Nephron (organoid): Measurements from ENCODE around the gene COL18A1.

Source experiments
- H3K27ac Mint-ChIP-seq, 3 experiments: 2 replicates each; pipeline ENCODE4 v1.8.0; 2020; ENCODE audit warnings: mixed read lengths in 3 of 3, mild to moderate bottlenecking in 2 of 3, moderate library complexity in 1 of 3
- H3K27me3 Mint-ChIP-seq: 2 replicates; pipeline ENCODE4 v1.8.0; 2021; ENCODE audit warnings: low read depth, mild to moderate bottlenecking, moderate library complexity, mixed read lengths
- H3K36me3 Mint-ChIP-seq: 2 replicates; pipeline ENCODE4 v1.8.0; 2020; ENCODE audit warnings: low read depth, mixed read lengths
- H3K4me1 Mint-ChIP-seq: 2 replicates; pipeline ENCODE4 v1.8.0; 2020; ENCODE audit warnings: mixed read lengths
- H3K4me3 Mint-ChIP-seq, 3 experiments: 2 replicates each; pipeline ENCODE4 v1.8.0; 2020; ENCODE audit warnings: mild to moderate bottlenecking in 3 of 3, mixed read lengths in 3 of 3, moderate library complexity in 2 of 3
- H3K9me3 Mint-ChIP-seq: 2 replicates; pipeline ENCODE4 v1.8.0; 2020; ENCODE audit warnings: mixed read lengths
- TF ChIP-seq, protein P1 (sequence below), 3 experiments: fragments of 200-600 bp; sonication (generic); IDR thresholded peaks; one replicate each; pipeline ENCODE4 v1.5.0; 2021; ENCODE audit warnings: antibody characterized with exemption in 3 of 3; ENCODE audit not compliant: unreplicated experiment in 3 of 3

COL18A1 gene

DNA sequence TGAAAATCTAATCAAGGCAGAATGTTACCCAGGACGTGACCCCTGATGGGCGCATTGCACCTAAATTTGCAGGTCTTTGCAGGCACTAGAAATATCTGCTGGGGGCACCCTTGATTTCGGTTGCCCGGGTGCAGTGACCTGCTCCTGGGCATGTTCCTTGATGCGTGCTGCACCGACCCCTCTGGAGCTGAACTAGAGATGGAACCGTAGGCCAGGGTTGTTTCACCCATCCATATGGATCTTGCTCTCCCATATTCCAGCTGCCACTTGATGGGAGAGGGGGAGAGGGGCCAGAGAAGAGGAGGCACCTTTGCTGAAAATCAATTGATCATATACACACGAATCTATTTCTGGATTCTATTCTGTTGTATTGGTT, 8.4 kb upstream of the COL18A1 start:
- Mint-ChIP-seq H3K27me3 (peaks cover 16% of the 10 kb centered on the region), H3K4me3 (no peak overlapping the region), H3K36me3 (peaks cover 5% of the 10 kb centered on the region), H3K4me1 (peaks cover 7% of the 10 kb centered on the region), H3K27ac (no peak overlapping the region), H3K9me3 (peaks cover 6% of the 10 kb centered on the region)
- TF ChIP-seq, protein P1, sequence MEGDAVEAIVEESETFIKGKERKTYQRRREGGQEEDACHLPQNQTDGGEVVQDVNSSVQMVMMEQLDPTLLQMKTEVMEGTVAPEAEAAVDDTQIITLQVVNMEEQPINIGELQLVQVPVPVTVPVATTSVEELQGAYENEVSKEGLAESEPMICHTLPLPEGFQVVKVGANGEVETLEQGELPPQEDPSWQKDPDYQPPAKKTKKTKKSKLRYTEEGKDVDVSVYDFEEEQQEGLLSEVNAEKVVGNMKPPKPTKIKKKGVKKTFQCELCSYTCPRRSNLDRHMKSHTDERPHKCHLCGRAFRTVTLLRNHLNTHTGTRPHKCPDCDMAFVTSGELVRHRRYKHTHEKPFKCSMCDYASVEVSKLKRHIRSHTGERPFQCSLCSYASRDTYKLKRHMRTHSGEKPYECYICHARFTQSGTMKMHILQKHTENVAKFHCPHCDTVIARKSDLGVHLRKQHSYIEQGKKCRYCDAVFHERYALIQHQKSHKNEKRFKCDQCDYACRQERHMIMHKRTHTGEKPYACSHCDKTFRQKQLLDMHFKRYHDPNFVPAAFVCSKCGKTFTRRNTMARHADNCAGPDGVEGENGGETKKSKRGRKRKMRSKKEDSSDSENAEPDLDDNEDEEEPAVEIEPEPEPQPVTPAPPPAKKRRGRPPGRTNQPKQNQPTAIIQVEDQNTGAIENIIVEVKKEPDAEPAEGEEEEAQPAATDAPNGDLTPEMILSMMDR (IDR thresholded peaks at IDR 0.05; ENCODE audit: unreplicated experiment in 3 of 3), result no peak

DNA sequence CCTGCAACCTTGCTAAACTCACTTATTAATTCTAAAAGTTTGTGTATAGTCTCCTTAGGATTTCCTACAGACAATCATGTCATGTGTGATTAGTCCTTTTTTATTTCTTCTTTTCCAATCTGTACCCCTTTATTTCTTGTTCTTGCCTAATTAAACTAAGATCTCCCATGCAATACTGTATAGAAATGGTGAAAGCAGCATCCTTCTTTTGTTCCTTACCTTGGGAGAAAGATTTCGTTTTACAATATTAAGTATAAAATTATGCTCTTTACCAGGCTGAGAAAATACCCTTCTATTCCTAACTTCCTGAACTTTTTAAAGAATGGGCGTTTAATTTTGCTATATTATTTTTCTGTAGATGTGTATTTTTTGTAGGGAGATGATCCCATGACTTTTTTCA, 7.6 kb upstream of the COL18A1 start:
- TF ChIP-seq, protein P1 (IDR thresholded peaks at IDR 0.05; ENCODE audit: unreplicated experiment in 3 of 3), result no peak
- Mint-ChIP-seq H3K9me3 (peaks cover 11% of the 10 kb centered on the region), H3K4me3 (no peak overlapping the region), H3K36me3 (peaks cover 5% of the 10 kb centered on the region), H3K27ac (no peak overlapping the region), H3K4me1 (peaks cover 7% of the 10 kb centered on the region), H3K27me3 (peaks cover 19% of the 10 kb centered on the region)

DNA sequence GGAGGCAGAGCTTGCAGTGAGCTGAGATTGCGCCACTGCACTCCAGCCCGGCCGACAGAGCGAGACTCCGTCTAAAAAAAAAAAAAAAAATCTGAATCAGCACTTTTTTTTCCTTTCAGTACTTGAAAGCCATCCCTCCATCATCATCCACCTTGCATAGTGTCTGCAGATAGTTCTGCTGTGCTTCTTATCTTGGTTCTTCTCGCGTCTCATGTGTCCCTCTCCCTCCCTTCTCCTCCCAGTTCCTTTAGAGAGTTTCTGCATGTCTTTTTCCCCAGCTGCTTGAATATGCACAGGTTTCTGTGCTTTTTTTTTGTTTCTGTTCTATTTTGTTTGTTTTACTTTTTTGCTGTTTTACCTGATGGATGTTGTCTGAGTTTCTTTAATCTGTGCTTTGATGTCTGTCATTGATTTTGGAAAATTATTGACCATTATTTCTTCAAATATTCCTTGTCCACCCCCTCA, 3.9 kb upstream of the COL18A1 start:
- no peak overlapping the region for H3K27ac Mint-ChIP-seq
- peaks cover 11% of the 10 kb centered on the region for H3K9me3 Mint-ChIP-seq
- peak overlapping the region in 2 of 3 experiments; percentile 20 for H3K4me3 Mint-ChIP-seq
- H3K27me3 Mint-ChIP-seq, result peaks cover 31% of the 10 kb centered on the region
- peaks cover 17% of the 10 kb centered on the region for H3K4me1 Mint-ChIP-seq
- H3K36me3 Mint-ChIP-seq, result peaks cover 5% of the 10 kb centered on the region
- TF ChIP-seq, protein P1 (IDR thresholded peaks at IDR 0.05; ENCODE audit: unreplicated experiment in 3 of 3), result no peak

DNA sequence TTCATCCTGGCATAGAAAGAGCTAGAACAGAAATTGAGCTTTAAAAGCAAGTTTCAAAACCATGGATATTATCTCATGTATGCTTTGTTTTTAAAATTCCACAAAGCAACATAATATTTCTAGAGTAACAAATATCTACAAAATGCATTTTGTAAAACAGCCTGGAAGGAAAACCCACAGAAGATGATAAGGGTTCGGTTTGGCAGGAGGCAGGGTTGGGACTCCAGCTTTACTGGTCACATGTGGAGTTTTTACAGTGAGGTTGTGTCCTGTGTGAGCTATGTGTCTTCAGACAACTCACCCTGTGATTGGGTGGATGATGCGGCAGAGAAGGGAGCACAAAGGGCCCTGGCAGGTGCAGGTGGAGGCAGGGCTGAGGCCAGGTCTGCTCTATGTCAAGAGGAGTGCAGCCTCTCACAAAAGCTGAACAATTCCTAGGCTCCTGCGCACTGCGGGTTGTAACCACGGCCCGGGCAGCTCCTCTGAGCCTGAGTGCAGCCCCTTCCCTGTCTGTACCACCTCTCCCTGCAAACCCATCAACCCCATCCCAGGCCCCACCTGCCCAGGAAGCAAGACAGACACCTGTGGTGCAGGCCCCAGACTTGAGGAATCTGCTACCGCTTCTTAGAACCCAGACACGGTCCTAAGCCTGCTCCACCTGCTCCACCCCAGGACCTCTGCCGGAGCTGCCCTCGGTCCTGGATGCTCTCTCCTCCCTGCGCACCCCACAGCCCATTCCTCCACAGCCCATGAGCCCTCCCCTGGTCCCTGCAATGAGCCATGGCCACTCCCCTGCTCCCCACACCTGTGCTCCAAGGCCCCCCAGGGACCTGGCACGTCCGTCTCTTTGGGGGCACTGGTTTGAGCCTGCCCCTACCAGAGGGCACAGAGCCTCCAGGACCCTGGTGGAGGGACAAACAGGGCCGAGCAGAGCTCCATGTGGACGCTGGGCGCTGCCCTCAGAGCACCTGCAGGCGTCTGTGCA, 2.8 kb upstream of the COL18A1 start:
- Mint-ChIP-seq H3K27ac (no peak overlapping the region), H3K4me1 (peaks cover 23% of the 10 kb centered on the region), H3K27me3 (peaks cover 27% of the 10 kb centered on the region), H3K4me3 (peak overlapping the region; percentile 38 to 74 (median 66)), H3K36me3 (peaks cover 5% of the 10 kb centered on the region), H3K9me3 (peaks cover 11% of the 10 kb centered on the region)
- TF ChIP-seq, protein P1 (IDR thresholded peaks at IDR 0.05; ENCODE audit: unreplicated experiment in 3 of 3), result no peak

DNA sequence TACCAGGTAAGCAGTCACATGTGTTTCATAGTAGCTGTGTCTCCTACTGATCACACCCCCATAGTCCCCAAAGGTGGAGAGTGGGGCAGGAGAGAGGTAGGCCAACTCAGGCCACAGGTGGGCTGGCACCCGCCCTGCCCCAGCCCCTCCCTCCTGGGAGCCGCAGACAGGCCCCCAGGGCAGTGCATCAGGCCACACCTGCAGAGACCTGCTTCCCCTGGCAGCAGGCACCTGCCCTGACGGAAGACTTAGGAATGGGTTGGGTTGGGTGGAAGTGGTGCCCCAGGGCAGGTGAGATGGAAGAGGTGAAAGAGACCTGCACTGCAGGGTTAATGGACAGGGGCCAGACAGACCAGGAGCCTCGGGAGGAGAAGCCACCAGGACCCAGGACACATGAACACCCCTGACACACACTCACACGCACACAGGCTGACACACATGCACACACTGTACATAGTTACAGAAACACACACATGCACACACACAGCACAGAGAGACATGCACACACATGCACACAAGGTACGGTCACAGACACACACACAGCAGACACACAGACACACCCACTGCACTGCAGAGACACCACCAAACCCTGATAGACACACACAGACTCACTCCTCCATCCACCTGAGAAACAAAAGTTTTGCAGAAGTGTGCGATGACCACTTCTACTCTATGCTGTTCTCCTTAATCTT, 1.7 kb upstream of the COL18A1 start:
- Mint-ChIP-seq H3K27ac (peak overlapping the region; percentile 89 to 93 (median 92)), H3K4me3 (peak overlapping the region; percentile 89 to 95 (median 91)), H3K36me3 (peaks cover 5% of the 10 kb centered on the region), H3K9me3 (peaks cover 11% of the 10 kb centered on the region), H3K27me3 (peaks cover 24% of the 10 kb centered on the region), H3K4me1 (peaks cover 34% of the 10 kb centered on the region)
- TF ChIP-seq, protein P1 (IDR thresholded peaks at IDR 0.05; ENCODE audit: unreplicated experiment in 3 of 3), result no peak
